Measurements from ENCODE around the gene NGB.
A peak's percentile ranks its signal among the peaks of the same experiment; 100 is the strongest.
"Not testable (repeated sequence)": the region's sequence is repeated elsewhere in the genome, so short reads cannot be mapped to it uniquely, and the experiment has no call there.

NGB gene, protein sequence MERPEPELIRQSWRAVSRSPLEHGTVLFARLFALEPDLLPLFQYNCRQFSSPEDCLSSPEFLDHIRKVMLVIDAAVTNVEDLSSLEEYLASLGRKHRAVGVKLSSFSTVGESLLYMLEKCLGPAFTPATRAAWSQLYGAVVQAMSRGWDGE

DNA sequence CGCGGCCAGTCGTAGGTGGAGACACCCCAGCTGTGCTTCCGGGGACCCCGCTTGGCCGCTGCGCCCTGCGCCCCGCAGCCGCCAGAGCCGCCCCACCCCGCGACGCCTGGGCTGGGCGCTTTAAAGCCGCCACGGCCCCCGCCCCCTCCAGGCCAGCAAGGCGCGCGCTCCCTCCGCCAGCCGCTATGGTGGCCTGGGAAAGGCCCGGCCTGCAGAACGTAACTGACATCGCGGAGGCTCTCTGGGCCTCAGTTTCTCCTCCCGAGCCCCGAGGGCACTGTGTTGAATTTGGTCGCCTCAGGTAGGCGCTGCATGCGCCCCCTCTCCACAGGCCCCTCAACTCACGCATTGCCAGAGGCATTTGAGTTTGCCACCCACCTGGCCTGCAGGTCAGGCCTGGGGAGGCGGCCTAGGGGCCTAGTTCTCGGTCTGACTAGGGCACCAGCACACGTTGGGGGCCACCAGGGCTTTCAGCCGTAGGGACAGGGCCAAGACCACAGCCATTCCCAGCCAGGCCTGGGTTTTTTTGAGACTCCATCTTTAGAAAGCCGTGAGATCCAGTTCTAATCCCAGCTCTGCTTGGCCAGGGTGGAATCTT, at the start of gene NGB:
Gene NGB, minus strand, starts transcription at position 94 of the 598 bp plus-strand sequence. CDS start 269 bp downstream, outside the sequence.
- DNase-seq (ENCODE audit: low spot score): no peak

DNA sequence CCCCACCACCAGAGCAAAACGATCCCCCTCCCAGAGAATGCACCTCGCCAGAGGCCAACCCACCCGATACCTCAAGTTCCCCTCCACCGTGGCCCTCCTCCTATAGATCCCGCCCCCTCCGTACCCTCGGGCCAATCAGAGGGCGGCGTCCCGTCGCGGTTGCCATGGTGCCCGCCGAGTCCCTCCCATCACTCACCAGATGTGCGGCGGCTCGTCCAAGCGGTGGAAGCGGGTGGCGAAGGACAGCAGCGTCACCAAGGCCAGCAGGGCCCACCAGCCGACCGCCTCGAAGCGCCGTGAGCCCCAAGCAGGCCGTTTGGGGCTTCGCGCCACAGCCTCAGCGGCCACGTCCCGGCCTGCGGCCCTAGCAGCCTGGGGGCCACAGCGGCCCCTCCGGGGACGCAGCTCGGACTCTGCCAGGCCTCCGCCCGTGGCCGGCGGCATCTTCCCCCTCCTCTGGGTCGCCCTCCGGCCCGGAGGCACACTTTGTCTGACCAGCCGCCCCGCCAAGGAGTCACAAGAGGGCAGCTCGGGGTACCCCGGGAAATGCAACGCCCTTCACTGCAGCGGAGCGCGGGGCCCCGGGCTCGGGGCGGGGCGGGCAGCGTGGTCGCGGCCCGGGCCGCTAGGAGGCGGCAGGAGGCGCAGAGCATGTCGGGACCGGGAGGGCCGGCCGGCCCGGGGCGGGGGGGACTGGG, 49.4 kb upstream of the NGB start, which contains the start of gene POMT2:
Gene POMT2, minus strand, starts transcription at position 646 of the 698 bp plus-strand sequence. Its CDS starts 202 bp downstream, at position 444.
- DNase-seq (ENCODE audit: low spot score): peak; percentile 93

DNA sequence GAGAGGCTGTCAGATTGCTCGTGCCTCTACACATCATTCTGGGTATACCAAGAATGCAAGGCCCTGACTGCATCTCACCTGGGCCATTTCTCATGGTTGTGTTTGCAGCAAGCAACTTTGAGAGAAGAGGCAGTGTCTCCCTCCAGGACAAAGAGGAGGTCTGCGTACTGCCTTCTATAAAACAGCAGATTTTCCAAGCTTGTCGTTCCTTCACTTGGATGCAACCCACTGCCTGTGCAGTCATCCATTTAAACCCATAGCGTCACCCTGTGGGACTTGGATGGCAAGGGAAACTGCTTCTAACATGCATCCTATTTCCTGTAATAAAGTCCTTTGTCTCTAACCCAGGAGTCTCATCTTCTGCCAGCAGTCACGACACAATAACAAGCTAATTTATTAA, 48.4 kb upstream of the NGB start:
- no peak for DNase-seq (ENCODE audit: low spot score)

DNA sequence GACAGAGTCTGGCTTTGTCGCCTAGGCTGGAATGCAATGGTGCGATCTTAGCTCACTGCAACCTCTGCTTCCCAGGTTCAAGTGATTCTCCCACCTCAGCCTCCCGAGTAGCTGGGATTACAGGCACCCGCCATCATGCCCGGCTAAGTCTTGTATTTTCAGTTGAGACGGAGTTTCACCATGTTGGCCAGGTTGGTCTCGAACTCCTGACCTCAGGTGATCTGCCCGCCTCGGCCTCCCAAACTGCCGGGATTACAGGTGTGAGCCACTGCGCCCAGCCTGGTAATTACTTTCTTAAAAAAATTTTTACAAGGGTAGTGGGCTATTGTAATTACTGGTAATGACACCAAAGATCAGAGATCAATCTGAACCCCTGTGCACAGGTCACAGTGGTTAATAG, 47.8 kb upstream of the NGB start:
- DNase-seq (ENCODE audit: low spot score): not testable (repeated sequence)

DNA sequence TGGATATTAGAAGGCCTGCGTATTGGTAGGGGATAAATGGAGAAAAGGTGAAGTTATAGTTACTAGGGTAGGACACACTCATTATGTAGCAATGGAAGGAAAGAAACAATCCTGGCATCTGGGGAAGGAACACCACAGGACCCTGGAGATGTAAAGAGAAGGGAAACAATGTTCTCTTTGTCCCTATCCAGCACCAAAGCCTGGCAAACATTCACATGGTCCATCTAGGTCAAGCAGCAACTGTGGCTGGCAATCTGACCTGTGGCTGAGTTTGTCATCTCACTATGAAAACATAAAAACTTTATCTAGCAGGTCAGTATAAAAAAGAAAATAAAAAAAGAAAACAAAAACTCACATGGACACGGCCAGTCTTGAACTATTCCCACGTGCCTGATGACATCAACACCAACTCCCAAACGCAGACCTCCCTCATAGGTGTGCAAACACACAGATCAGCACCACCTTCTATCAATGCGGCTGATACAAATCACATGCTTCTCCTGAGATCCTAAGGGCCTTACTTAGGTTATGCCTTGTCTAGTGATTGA, 47.1 kb upstream of the NGB start:
- DNase-seq (ENCODE audit: low spot score): no peak

DNA sequence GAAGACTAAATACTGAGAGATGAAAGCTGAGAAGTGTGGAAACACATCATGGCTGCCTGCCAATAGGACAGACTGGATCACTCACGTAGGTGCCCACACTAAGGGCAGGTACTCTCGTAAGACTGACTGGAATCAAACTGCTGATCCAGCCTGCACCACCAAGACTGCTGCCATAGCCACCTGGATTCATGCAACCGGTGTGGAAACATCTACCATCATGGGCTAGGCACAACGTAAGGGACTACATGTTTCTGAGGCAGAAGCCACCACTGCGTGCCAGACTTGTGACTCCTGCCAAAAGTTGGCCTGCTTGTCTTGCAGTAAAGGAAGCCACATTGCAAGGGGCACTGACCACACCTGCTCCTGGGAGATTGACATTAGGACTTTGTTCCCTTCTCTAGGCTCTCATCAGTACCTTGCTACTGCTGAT, 45.9 kb upstream of the NGB start:
- DNase-seq (ENCODE audit: low spot score): no peak

DNA sequence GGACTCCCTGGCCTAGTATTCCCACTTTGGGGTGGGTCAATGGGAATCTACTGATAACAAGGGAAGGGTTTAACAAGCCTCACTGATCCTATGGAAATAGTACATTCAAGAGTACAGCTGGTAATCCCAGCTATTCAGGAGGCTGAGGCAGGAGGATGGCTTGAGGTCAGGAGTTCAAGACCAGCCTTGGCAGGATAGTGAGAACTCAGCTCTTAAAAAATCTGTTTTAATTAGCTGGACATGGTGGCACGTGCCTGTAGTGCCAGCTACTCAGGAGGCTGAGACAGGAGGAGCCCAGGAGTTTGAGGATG, 45.1 kb upstream of the NGB start:
- DNase-seq (ENCODE audit: low spot score): no peak

DNA sequence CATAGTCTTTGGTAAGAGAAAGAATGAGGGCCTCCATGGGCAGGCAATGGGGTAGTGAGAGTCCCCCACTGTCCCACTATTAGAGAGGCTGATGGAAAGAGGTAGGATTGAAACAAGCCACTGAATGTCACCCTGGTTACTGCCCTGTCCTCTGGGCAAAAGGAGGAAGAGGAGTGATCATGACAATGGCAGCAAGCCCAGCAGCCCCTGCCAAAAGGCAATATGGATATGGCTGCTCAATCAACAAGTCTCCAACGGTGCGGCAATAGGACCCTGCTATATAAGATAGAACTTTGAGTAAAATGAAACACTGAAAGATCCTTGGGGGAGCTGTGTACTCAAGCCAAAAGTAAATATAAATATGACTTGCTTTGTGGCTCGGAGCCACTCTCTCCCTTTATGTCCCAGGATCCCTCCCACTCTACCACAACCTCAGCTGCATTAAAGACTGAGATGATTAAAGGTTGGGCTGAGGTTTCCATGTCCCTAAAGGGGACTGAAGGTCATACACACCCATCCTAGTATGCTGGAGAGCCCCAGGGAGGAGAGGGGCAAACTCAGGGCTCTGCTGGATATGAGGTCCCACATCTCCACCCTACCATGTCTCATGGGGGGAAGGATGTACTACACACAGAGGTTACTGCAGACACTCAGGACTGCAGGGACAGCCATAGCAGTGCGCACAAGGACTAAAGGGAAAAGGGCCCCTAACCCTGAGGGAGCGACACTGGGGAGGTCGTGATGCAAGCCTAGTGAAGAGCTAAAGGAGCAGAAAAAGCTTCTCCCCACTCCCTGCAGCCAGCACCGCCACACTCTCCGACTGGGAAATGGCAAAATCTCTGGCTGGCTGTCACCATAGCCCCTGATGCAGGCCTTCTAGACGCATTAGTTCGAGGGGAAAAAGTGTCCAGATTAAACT, 43.8 kb upstream of the NGB start:
- no peak for DNase-seq (ENCODE audit: low spot score)

DNA sequence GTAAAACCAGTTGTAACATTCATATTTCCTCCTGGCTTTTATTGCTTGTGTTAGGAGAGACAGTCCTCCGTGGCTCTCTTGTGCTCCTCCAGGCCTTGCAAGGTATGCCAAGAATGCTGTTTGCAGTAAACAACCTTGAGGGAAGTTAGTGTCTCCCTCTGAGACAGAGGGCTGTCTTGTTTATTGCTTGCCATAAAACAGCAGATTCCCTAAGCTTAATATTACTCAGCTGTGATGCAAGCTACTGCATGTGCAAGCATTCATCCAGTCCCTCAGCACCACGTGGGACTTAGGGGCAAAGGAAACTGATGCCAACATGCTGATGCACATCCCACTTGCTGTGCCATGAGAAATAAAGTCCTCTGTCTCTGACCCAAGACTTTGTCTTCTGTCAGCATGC, 43.0 kb upstream of the NGB start:
- DNase-seq (ENCODE audit: low spot score): no peak

DNA sequence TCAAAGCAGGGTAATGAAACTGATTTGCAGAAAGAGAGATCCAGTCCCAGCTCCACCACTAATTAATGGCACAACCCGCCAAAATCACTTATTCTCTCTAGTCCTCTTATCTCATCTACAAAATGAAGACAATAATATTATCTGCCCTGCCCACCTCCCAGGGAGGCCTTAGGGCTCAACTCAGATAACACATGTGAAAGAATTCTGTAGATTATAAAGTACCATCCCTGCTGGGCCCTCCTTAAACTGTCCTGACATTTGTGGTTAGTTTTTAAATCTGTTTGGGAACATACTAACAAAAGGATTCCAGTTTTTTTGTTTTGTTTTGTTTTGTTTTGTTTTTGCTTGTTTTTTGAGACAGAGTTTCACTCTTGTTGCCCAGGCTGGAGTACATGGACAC, 42.4 kb upstream of the NGB start:
- no peak for DNase-seq (ENCODE audit: low spot score)

DNA sequence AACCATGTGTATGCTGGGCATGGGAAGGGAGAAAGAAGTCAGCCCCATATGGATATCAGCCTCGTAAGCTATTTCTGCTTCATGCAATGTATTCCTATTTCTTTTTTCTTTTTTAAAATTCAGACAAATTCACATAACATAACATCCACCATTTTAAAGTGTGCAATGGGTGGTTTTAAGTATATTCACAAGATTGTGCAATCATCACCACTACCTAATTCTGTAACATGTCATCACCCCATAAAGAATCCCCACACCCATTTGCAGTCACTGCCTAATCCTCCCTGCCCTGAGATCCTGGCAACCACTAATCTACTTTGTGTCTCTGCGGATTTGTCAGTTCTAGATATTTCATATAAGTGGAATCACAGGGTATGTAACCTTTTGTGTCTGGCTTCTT, 40.2 kb upstream of the NGB start:
- no peak for DNase-seq (ENCODE audit: low spot score)

DNA sequence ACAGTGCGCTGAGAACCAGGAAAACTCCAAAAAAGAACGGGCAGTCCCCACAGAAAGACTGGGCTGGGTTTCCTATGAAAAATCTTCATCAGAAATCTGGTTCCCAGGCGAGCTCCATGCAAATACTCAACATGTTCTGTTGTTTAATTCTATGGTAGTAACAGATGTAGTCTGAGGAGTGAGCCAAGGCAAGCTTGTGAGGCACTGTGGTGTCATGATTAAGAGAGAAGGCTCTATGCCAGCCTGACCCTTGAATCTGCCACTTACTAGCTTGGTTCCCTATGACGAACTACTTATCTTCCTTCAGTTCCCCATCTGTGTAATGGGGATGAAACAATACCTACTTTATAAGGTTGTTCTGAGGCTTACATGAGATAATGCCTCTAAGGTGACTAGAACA, 39.0 kb upstream of the NGB start:
- no peak for DNase-seq (ENCODE audit: low spot score)

DNA sequence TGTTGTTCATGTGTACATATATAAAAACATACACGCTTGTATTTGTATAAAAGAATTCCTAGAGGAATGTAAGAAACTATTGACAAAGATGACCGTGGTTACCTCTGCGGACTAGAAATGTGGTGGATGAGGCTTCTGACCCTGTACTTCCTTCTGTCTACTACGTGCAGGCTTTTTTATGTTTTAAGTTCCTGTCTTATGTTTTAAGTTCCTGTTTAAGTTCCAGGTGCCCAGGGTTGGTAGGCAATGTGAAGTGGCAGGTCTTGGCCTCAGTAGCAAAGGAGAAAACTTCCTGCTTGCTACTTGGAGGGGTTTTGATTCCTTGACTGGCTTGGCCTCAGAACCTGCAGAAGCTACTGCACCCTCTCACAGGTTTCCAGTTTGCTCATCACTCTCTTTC, 38.1 kb upstream of the NGB start:
- no peak for DNase-seq (ENCODE audit: low spot score)

DNA sequence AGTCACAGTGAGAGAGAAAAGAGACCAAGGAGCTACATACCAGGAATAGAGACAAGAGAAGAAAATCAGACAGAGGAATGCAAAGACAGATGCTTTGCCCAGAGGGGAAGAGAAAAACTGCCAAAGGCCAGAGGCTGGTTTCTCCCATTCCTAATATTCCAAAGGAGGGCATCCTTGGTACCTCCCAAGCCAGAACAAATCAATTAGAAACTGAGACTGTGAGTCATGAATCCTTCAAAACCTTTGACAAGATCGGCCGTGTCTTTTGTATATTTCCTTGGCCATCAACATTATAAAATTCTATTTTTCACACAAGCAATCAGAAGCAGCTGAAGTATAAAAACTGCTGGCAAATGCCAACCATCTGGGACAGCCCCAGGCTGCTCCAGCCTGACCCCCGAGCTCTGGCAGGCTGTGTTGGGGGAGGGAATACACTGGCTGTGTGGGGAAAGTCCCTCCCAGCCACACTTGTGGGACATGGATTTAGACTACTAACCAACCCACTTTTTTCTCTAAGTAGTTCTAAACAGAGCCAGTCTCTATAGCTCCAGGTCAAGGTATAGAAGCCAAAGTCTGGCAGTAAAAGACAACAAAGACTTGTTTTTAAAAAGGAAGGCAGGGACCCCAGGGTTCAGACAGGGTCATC, 36.0 kb upstream of the NGB start:
- DNase-seq (ENCODE audit: low spot score): no peak

DNA sequence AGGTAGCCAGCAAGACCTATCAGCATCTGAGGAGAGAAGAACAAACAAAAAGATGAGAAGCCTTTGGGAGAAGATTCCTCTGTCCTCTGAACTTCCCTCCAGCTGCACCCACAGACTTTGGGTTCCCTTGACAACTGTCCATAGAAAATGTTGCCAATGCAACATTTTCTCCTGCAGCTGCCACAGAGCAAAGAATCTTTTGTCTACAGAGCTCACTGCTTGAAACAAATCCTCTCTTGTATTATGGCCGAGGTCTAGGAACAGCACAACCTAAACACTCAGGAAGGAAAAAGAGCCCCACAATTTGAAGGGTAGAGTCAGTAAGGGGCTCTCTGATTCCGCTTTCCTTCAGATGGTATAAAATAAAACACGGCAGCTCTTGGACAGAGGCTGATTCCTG, 35.4 kb upstream of the NGB start:
- no peak for DNase-seq (ENCODE audit: low spot score)

DNA sequence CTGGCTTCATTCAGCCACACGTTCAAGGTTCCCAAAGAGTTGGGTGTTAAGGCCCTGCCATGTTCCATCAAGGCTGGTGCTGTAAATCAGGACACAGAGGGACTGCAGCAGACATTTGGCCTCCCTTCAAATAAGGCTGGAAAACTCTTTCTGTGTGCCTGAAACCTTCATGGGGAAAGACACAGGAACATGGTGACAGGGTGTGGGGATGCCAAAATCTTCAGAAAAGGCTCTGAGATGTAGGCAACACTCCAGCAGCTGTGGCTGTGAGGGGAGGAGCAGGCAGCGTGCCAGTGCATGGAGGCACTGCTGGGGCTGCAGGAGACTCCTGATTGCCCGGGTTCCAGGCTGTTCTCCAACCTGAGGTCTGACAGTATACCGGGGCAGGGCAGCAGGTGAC, 34.7 kb upstream of the NGB start:
- DNase-seq (ENCODE audit: low spot score): no peak

DNA sequence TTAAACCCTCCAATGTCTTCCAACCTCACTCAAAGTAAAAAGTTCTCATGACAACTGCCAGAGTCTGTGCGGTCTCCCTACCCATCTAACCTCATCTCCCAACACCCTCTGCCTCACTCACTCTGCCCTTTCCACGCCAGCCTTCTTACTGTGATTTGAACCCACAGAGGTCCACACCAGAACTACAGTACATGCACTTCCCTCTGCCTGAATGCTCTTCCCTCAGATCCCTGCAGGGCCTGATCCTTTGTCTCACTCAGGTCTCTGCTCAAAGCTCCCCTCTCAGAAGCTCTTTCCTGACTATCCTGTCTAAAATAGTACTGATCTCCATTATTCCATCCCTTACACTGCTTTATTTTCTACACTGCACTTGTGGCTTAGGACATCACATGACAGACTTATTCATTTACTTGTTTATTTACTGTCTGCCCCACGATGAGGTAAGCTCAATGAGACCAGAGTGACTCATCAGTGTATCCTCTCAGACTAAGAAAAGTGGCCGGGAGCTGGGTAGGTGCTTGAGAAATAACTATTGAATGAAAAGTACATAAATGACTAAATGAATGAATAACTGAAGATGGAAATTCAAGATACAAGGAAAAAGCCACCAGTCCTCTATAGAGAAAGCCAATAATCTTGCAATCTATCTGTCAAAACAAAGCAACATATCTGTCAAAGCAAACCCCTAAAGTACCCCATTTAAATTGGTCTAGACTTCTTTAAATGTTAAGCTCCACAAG, 32.6 kb upstream of the NGB start:
- DNase-seq (ENCODE audit: low spot score): peak; percentile 31

DNA sequence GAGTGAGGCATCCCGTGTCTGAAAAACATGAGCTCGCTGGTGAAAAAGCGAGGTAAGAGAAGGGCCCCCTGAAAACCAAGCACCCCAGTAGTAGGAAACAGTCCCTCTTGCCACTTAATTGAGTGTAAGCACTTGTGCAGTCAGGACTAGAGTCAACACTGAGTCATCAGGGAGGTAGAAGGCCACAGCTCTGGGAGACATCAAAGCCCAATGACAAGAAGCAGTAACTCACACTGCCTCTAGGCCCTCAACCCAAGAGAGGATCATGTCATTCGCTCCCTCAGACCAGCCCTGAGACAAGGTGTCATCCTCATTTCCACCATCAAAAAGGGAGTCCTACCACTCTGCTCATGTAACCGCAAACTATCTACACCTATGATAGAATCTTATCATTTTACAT, 31.9 kb upstream of the NGB start:
- DNase-seq (ENCODE audit: low spot score): peak; percentile 36

DNA sequence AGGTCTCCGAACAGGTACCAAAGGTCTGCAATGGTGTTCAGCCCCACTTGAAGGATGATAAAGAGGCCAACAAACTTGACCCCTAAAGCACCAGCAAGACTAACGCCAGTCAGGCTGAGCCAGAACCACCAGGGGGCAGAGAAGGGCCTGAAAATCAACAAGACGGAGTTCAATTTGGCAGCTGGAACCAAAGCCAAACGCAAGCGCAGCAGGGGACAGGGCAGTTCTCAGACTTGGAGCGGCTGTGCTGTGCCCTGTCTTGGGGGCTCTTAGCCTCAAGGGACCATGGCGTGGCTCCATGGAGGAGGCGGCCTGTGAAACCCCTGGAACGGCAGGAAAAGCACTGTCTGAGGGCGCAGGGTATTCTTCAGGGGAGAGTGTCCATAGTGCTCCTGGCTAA, 30.1 kb upstream of the NGB start:
- DNase-seq (ENCODE audit: low spot score): peak; percentile 38

DNA sequence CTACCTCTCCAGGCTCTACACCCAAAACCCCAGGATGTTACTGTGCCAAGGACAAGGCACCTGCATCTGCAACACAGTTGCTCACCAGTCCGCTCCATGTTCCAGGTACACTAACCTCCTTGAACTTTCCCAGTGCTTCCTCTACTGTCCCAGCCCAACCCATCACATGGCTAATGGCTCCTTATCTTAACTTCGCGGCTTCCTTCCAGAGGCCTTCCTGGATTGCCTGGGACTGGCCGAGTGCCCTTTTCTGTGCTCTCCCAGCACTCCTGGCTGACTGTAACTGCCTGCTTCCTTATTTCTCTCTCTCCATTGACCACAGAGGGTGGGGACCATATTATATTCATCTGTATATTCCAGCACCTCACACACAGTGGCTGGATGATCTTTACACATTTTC, 28.8 kb upstream of the NGB start:
- DNase-seq (ENCODE audit: low spot score): no peak

DNA sequence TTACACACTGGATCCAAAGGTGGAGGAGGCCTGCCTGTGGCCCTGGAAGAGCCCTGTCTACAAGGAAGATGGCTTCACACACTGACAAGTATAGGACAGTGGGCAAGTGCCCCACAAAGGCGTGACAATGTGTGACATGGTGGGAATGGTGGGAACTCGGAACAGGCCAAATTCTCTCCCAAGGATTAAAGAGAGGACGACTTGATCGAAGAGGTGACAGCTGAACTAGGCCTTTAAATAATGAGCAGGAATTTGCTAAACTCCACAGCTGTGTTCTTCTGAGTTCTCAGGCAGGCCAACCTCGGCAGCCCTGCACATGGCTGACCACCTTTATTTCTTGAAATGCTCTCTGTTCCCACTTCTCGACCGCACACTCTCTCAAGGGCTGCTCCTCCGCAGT, 25.9 kb upstream of the NGB start:
- no peak for DNase-seq (ENCODE audit: low spot score)

Measured in CD4-positive, alpha-beta T cell treated with Interleukin-2 at 100 ng/mL for 4 hours (primary cell).